GM10266 (cell line): ENCODE results near the gene LRIG2.

ENCODE experiments used
- DNase-seq: peaks from one replicate; pipeline ENCODE4 v3.0.0; 2012; ENCODE audit errors: extremely low spot score
- TF ChIP-seq, protein P1 (sequence below): IDR thresholded peaks from 2 replicates; pipeline ENCODE4 v1.5.1; 2012; ENCODE audit warnings: mild to moderate bottlenecking, low read depth; ENCODE audit not compliant: control insufficient read depth, insufficient read depth; ENCODE audit errors: missing control alignments

Gene LRIG2

DNA sequence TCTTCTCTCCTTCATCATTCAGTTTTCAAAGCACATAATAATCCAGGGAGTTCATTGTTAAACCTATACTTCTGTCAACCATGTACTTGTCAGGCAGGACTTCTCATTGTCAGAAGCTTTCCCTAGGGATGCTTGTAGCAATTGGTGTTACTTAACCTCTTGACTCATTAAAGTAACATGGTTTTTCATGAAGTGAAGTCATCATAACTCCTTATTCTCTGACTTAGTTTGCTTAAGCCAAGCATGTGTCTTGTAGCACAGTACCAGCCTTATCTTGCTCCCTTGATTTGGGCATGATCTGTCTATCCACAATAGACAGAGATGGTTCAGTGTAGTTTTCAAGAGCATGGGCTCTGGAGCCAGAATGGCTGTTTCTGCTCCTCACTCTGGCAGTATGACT is 45.3 kb downstream of the LRIG2 start:
- TF ChIP-seq, protein P1, sequence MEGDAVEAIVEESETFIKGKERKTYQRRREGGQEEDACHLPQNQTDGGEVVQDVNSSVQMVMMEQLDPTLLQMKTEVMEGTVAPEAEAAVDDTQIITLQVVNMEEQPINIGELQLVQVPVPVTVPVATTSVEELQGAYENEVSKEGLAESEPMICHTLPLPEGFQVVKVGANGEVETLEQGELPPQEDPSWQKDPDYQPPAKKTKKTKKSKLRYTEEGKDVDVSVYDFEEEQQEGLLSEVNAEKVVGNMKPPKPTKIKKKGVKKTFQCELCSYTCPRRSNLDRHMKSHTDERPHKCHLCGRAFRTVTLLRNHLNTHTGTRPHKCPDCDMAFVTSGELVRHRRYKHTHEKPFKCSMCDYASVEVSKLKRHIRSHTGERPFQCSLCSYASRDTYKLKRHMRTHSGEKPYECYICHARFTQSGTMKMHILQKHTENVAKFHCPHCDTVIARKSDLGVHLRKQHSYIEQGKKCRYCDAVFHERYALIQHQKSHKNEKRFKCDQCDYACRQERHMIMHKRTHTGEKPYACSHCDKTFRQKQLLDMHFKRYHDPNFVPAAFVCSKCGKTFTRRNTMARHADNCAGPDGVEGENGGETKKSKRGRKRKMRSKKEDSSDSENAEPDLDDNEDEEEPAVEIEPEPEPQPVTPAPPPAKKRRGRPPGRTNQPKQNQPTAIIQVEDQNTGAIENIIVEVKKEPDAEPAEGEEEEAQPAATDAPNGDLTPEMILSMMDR, result no peak
- DNase-seq, result no peak

DNA sequence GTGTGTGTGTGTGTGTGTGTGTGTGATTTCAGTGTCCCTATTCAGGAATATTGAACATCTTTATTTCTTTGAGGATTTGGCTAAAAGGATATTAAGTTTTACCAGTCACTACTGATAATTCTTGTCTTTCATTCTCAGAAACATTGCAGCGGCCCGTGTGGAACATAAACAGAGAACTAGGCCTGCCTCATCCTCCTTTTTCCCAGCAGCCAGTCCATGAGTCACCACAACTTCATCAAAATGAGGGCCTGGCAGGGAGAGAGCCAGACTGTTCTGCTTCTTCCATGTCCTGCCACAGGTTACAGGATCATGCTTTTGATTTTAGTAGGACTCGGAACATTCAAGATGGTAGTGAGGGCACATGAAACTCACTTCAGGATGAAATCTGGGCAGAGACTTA is 50.7 kb downstream of the LRIG2 start:
- TF ChIP-seq, protein P1, result no peak
- DNase-seq, result no peak

DNA sequence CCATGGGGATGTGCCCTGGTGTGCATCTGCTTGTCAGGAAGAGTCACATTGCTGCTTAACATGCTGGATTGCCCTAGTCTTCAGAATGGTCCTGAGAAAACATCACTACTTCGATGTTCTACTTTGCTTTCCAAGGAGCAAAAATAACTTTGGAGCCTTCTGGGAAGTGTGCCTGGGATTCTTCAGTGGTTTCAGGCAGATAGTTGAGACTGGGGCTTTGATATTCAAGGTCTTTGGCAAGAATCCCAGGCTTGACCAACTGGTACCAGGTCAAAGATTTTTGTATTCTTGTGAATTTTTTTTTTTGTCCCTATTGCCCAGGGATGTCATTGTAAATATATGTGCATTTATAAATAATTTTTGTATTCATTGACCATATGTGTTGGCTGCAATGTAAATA is 51.4 kb downstream of the LRIG2 start:
- TF ChIP-seq, protein P1, result no peak
- no peak for DNase-seq

DNA sequence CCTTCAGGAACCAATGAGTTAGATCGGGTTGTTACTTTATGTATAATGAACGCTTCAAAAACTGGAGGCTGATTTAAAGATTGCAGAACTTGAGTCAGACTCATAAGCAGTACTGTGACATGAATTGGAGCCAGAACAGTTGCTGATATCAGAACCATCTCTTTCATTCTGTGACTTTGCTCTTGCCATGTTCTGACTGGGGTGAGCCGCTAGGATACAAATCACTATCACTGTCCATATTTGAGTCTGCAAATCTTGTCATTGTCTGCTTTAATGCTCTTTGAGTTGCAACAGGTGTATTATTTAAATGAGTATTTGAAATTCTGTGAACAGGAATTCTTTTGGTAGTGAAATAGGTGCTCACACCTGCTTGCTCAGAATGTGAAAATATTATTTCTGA is 52.5 kb downstream of the LRIG2 start:
- DNase-seq, result no peak
- TF ChIP-seq, protein P1, result no peak

DNA sequence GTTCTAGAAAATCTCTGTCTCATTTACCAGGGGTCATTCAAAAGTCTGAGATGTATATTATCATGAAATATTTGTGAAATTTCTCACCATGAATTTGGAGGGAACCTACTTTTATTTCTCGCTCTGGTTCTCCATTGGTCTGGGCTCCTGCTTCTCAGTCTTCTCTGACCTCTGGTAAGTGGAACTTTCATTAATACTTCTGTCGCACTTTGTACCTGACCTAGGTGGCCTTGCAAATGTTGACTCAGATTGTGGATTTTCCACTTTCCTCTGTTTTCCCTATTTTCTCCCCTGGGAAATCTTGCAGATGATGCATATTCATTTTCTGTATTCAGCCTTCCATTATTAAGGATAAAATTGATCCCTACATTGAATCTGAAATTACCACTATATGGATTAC is 53.2 kb downstream of the LRIG2 start:
- DNase-seq, result no peak
- TF ChIP-seq, protein P1, result no peak

DNA sequence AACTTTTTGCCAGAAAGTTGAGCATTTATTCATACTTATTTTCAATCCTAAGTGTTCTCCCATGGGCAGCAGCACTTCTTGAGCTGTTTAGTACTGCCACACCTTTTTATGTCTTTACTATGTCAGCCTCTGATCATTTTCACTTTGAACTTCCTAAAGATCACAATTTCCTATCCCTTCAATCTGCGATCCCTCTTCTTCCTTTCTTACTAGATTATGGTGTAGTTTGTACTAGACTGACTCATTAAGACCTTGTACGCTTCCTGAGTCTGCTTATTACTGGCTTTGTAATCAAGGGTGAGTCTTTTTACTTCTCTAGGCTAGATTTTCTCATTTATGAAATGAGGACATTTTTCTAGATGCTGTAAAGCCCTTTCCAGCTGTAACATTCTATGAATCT is 55.1 kb downstream of the LRIG2 start:
- TF ChIP-seq, protein P1, result no peak
- DNase-seq, result no peak

DNA sequence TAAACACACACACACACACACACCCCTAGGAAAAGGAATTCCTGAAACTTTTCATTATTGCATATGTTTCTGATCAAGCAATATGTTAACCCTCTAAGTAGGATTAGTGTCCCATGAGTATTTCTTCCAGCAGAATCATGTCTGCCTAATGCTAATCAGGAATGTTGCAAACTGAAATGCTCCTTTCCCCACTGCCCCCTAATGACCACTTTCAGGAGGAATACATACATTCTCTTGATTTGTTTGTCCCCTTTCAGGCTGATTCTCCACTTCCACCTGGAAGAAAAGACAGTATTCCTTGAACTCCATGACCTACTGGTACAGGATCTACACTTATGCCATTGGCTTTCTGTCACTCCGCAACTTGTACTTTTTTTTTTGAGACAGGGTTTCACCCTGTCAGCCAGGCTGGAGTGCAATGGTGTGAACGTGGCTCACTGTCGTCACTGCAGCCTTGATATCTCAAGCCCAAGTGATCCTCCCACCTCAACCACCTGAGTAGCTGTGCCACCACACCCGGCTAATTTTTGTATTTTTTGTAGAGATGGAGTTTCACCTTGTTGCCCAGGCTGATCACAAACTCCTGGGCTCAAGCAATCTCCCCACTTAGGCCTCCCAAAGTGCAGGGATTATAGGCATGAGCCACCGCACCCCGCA is 56.7 kb downstream of the LRIG2 start:
- TF ChIP-seq, protein P1, result no peak
- no peak for DNase-seq
